RCC 7860 (cell line): Measurements from ENCODE around the gene SNX30.

Experiments used
- DNase-seq: peaks from one replicate; pipeline ENCODE4 v3.0.0-alpha.2; 2015; ENCODE audit warnings: low spot score
- FAIRE-seq: peaks from 2 replicates; lab custom pipeline; 2012; peaks lifted over from hg19 to GRCh38; lab: Jason Lieb, UNC

Gene SNX30

DNA sequence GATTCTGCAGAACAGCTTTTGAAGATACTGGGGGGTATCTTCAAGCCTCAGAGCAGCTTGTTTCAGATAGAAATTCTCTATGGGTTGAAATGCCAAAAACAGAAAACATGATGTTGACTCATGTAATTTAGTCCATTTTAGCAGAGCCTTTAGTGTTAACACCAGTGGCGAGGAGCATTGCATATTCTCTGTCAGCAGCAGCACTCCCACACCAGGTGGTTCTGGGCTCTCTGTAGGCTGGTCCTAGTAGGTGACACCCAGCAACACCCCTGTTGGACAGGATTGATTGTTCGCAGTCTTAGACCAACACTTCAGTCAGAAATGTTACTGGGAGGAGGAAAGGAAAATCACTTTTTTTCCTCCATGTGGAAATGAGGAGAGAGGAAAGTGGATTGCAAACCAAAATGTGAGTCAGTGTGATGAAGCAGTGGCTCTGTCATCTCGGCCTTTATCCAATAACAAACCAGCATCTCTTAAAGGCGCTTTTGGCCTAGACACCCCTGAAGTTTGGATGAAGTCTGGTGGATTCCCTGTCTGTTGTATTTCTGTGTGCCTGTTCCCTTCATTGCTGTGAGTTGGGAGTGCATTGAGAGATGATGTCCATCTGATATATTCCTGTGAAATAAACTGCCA is 123.3 kb downstream of the SNX30 start:
- DNase-seq (no peak), FAIRE-seq (no peak)

DNA sequence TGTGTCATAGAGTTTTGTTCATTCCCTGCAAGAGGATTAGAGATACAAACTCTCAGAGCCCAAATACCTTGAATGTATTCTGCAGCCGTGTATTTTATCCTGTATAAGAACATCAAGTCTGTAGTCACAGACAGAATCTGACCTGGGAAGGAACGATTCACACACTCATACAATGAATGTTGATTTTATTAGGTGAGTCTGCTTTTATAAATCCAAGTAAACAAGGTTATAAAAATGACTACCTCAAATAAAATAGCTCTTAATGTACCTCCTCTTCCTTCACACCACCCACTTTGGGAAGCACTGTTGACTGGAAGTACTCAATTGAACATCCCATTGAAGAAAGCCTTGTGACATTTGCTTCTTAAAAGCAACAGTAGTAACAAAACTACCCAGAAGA is 128.2 kb downstream of the SNX30 start:
- FAIRE-seq, result no peak
- no peak for DNase-seq

DNA sequence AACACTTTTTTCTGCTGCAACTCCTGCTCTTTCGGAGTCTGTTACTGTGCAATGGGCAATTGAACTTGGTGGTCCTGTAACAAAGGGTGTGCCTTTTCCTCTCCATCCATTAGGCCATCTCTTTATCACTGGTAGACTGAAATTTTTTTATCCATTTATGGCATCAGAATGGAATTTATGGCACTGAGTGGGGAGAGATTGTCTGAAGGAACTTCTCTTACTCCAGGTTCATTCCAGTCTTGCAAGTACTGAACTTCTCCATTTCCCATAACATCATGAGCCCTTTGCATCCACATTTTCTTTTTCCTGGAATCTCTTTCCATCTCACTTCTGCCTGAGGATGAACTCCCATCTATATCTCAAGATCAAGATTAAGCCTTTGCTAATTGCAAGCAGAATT is 130.1 kb downstream of the SNX30 start:
- DNase-seq, result no peak
- FAIRE-seq, result no peak

DNA sequence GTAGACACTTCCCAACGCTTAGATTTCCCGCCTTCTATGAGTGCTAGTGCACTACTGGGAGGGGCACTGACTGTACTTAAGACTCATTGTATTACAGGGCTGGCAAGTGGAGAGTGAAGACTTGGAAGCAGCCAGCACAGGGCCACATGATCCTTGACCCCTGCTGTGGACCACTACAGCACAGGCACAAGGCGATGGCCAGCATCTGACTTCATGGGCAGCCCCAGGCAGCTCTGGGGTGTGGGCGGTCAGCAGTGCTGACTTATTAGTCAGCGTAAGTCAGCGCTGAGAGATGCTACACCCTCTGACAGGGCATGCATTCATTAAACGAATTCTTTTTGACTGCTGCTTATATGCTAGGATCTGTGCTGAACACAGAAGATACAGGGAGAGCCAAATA is 130.8 kb downstream of the SNX30 start:
- DNase-seq (peak; percentile 42), FAIRE-seq (no peak)

DNA sequence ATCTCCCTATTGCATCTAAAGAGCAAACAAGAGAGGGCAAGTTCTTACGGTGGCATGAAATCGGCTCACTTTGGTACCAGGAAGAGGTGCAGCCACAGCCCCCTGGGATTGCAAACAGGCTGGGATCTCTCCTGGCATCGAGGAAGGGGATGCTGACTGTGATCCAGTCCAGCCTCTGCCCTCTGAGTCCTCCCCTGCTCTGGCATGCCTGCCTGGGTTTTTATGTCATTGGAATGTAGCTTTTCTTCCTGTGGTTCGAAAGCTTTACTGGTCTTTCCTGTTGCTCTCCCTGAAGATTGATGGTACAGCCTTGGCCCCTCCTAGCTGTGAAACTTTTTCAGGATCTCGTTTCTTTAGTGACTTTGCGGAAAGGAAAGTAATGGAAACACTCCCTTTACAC is 133.5 kb downstream of the SNX30 start:
- FAIRE-seq (no peak), DNase-seq (no peak)

DNA sequence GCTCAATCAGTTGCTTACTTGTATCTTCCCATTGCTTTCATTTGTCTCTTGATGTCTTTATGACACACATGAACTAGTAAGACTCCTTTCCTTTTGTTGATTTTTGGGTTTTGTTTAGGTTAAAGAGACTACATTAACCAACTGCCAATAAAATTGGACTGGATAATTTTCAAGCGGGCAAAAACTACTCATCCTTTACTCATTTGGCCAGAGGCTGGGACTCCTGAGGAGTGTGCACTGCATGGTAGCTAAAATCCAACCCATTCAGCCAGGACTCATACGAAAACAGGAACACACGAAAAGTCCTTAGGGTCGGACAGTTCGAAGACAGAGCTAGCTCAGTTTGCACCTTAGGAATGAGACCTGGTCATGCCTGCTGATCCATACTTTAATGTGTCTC is 134.2 kb downstream of the SNX30 start:
- no peak for FAIRE-seq
- DNase-seq, result no peak

DNA sequence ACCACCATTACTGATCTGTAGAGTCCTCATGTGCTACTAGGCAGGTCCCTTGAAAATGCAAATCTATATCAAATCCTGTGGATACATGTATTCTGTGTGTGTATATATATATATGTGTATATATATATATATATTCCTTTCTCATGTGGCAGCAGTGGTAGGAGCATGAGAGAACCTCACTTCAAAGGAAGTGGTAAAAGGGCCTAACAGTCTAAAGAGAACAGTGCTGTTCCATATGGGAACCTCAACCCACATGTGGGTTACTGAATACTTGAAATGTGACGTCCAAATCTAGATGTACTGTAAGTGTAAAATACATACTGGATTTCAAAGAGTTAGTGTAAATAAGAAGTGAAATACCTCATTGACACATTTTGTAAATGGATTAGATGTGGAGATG is 134.8 kb downstream of the SNX30 start:
- DNase-seq (no peak), FAIRE-seq (no peak)

DNA sequence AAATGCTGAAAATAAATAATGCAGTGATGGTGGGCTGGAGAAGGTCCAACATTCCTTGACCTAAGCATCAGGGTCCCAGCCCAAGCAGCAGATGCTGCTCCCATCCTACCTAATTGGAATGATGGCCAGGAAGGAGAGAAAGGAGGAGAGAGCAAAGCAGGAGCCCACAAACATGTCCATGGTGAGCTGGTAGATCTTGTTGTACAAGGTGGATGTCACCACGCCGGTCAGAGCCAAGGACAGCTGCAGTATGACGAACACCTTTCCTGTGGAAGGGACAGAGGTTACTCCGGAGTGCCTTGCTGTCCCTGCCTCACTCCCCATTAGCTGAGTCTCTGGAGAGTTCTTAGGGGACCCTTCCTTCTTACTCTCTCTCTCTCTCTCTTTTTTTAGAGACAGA is 135.8 kb downstream of the SNX30 start:
- no peak for DNase-seq
- no peak for FAIRE-seq

DNA sequence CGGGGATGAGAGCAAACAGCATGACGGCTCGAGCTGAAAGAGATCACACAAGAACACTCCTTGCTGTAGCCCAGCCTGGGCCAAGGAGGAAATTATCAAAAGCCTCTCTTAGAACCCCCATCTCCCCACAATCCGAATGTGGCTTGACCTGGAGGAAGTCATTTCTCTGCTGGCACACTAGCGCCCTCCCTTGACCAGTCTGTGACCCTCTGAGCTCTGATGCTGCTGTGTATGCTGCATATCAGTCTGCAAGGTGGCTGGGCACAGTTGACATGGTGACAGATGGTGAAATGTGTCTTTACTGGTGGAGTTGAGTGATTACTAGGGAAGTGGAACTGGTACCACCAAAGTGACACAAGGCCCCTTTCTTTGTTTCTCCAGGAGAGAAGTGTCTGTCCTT is 136.8 kb downstream of the SNX30 start:
- DNase-seq (no peak), FAIRE-seq (no peak)

DNA sequence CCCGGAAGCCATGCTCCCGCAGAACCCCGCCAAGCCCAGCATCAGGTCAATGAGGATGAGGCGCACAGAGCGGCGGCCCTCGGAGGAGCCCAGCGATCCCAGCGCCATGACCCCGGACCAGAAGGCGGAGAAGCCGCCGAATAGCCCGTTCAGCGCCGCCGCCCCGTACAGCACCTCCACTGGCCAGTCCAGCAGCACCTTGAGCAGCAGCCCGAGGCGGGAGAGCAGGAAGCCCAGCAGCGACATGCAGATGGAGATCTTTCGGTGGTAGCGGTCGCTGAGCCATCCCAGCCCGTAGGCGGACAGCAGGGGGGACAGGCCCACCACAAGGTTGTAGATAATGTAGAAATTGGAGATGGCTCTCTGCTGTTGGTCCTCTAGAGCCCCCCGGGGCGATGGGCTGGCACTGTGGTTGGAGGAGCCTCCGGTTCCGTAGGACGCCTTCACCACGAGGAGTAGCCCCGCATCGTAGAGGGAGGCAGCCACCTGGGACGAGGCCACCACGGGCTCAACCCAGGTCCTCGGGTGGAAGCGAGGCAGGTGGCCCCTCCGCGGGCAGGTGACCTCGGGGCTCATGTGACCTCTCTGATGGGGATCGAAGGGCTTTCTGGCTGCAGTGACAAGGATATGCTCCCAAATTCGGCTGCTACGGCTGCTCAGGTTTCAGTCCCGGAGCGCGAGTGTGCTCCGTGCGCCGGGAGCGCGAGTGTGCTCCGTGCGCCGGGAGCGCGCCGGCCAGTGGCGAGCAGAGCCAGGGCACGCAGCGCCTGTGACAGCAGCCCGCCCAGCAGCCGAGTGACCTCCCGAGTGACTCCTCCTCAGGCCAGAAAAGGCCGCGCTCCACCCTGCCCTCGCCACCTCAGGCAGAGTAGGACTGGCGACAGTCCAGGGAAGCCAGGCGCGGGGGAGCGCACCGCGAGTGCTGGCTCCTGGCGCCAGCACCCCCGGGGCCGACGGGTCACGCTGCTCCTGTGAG is 139.8 kb downstream of the SNX30 start, which contains the start of gene SLC46A2:
Gene SLC46A2 (minus strand): TSS at position 771 of the 976 bp plus-strand sequence. CDS start 195 bp downstream, at position 576.
- FAIRE-seq, result no peak
- no peak for DNase-seq

DNA sequence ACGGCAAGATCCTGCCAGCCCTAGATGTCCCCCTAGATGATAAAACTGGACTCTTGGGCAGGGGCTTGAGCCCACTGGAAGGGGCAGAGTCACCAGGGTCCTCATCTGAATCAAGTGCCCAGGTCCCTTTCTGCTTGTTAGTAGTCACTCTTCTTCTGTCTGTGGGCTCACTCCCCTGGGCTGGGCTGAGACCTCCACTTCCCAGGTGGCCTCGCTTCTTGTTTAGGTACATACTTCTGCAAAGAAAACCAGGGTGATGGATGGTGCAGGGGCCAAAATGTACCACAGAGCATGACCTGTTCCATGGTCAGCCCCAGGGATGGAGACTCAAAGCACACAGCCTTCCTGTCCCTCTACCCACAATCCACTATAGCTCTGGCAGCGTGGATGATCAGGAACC is 141.0 kb downstream of the SNX30 start:
- FAIRE-seq (no peak), DNase-seq (no peak)

DNA sequence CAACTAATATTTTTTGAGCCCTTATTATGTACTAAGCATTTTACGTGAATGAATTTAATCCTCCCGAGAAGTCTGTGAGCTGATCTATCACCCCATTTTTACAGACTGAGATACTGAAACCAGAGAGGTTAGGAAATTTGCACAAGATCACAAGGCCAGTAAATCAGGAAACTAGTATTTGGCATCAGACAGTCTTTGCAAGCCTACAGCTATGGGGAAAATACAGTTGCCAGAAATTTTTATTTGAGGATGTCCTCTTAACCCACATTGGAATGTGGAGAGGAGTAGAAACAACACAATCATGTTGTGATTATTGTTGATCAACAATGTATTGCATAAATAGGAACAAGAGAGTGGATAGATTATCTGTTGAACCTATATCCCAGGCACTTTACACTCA is 142.4 kb downstream of the SNX30 start:
- DNase-seq (no peak), FAIRE-seq (no peak)

DNA sequence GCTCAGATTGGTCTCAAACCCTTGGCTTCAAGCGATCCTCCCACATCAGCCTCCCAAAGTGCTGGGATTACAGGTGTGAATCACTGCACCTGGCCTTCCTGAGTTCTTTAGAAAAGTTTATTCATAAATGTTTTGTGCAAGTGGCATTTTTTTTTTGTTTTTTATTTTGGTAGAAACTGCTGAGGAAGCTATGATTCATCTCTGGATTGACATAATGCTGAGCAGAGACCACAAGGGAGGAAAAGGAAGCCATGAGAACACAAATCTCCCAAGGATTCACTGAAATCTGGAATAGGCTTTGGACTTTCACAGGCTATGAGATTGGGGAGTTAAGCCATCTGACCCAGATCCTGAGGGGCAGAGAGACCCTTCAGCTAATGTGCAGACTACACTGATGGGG is 143.5 kb downstream of the SNX30 start:
- FAIRE-seq, result no peak
- no peak for DNase-seq

DNA sequence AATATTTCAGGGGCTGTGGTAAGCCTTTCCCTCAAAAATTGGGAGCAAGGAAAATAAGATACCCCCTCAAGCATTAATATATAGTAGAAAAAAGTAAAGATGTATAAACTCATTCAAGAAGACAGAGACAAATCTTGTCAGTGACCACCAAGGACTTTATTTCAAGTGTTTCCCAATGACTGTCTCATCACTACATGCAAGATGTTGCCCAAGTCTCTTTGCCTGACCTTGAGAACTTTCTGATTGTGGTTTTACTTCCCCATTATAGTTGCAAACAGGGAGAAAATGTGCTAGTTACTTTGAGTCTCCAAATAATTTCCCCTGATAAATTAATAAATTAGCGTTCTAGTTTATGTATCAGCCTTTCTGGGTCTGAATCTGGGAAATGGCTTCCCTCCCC is 144.1 kb downstream of the SNX30 start:
- FAIRE-seq, result no peak
- no peak for DNase-seq

DNA sequence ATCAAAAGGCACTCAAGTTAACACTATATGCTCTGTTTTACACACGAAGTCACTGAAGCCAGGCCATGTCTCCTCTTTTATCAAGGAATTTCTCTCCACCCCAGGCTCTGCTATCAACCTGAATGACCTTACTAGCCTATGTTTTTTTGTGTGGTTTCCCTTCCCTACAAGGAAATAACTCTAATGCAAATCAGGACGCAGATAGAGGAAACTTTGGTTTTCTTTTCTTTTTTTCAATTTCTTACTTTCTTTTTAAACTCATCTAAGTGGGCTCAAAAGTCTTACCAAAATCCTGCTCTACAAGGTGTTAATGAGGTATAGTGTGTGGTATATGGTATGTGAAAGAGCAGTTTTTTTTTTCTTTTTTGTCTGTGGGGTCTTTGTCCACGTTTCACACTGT is 145.6 kb downstream of the SNX30 start:
- DNase-seq (no peak), FAIRE-seq (no peak)

DNA sequence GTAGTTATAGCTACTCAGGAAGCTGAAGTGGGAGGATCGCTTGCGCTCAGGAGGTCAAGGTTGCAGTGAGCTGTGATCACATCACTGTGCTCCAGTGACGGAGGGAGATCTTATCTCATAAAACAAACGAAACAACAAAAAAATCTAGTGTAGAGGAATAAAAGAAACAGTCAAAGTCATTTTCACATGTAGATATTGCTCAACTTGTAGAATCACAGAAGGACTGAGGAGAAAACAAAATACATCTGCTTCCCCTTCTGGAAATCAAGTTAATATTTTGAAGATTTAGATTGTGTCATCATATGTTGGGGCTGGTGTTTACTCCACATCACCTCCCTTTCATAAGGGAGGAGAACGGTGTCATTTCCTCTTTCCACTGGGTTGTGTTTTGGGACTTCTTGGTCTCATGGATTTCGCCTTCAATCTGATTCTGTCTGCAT is 148.3 kb downstream of the SNX30 start:
- FAIRE-seq (no peak), DNase-seq (no peak)

DNA sequence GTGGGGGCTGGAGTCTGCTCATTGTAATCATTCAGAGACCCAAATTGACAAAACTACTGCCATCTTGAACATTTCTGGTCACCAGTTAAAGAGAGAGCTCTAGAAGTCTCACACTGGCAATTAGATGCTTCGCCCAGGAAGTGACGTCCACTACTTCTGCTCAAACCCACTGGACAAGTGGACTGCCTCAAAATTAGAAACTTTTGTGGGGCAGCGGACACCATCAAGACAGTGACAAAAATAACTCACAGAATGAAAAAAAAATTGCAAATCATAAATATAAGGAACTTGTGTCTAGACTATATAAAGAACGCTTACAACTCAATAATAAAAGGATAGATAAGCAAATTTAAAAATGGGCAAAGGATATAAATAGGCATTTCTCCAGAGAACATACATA is 149.9 kb downstream of the SNX30 start:
- no peak for DNase-seq
- FAIRE-seq, result no peak

DNA sequence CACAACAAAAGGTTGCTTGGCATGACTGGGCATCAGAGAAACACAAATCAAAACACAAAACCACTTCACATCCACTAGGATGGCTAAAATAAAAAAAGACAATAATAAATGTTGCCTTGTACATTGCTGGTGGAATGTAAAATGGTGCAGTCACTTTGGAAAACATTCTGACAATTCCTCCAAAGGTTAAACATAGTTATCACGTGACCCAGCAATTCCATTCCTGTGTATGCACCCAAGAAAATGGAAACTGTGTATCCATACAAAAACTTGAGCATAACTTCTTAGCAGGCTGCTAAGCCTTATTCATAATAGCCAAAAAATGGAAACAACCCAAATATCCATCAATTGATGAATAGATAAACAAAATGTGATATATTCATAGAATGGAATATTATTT is 150.3 kb downstream of the SNX30 start:
- no peak for DNase-seq
- no peak for FAIRE-seq

DNA sequence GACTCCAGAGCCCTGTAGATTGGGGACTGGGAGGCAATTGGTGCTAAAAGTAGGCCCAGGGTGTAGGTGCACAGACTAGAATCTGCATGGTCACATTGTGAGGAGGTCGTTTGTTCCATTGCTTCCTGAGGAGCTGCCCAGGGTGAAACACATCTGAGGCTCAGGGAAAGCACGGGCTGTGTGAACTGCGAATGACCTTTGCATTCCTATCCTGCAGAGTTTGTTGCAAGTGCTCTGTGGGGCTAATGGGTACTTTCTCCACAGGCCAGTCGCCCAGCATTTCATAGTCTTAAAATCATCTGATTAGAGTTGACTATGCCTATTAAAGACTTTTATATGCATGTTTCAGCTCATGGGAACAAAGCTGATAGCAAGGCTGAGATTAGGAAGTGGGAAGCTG is 154.5 kb downstream of the SNX30 start:
- FAIRE-seq (no peak), DNase-seq (no peak)

DNA sequence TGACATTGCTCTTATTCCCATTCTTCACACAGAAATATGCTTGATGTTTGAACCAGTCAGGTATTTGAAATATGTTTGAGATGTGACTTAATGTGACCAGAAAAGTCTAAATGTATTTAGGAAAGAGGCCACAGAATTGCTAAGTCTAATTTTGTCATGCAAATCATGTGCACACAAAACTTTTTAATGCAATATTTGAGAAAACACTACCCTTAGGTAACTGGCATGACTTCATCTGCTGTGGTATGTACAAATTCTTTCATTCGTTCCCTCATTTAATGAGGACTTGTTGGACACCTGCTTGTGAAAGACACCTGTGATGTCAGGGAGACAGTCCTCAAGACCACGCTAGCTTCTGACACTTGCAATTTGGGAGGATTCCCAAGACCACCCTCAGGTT is 161.2 kb downstream of the SNX30 start:
- FAIRE-seq (no peak), DNase-seq (no peak)

DNA sequence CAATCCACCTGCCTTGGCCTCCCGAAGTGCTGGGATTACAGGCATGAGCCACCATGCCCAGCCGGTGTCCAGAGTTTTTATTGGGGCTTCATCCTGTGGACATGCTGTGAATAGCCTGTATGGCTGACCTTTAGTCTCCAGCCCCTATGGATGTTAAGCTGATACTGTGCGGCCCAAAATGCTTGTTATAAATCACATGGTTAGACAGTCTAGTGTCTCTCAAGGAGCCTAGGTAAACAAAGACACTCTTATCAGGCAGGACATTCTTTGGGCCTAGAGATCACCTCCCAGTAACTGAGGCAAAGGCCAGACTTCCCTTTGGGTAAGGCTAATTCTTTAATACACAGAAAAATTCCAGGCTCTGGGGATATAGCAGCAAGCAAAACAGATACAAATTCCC is 162.1 kb downstream of the SNX30 start:
- no peak for DNase-seq
- FAIRE-seq, result no peak

DNA sequence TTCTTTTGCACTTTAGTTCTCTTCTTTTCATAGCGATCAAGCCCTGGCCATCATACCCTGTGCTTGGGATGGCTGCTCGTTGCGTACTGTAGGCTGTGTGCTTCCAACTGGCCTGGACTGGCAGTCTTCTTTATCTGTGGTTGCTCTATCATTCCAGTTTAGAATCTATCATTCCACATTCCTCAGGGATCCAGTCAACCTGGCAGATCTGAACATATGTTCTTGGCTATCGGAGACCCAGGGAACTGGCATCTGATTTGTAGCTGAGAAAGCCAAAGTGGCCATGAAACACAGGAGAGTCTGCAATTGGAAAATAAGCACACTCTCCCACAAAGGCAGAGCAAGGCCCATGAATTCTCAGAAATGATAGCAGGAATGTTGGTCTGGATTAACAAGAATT is 162.8 kb downstream of the SNX30 start:
- FAIRE-seq, result no peak
- DNase-seq, result no peak
